GM12878 (cell line): ENCODE results near the gene CLASP2. TPM values are rescaled to one million over a fixed set of nuclear protein-coding genes. Genes with fewer than 3 reads are reported as not detected.
A peak's percentile ranks its signal among the peaks of the same experiment; 100 is the strongest.

Source experiments
- BHLHE40 ChIP-seq, 2 experiments: fragments of 450-650 bp in 1 of 2; IDR thresholded peaks; 2 replicates each; pipeline ENCODE4 v1.6.1; 2011 to 2017; ENCODE audit warnings: low read depth in 2 of 2, borderline replicate concordance in 1 of 2, improper control_type of control experiment in 1 of 2, low read length in 1 of 2, mild to moderate bottlenecking in 1 of 2
- CBFB ChIP-seq: IDR thresholded peaks from 2 replicates; pipeline ENCODE4 v1.6.1; 2016; ENCODE audit warnings: antibody characterized with exemption, low read depth
- CBX3 ChIP-seq: fragments of 200-600 bp; sonication (generic); IDR thresholded peaks from 2 replicates; pipeline ENCODE4 v1.6.1; 2016; ENCODE audit warnings: low read depth, borderline replicate concordance
- CHD2 ChIP-seq: IDR thresholded peaks from 2 replicates; pipeline ENCODE4 v1.6.1; 2011; ENCODE audit warnings: low read depth, low read length, improper control_type of control experiment, borderline replicate concordance
- EED ChIP-seq: sonication (generic); IDR thresholded peaks from 2 replicates; pipeline ENCODE4 v1.6.1; 2016; ENCODE audit warnings: antibody characterized with exemption, low read depth
- EZH2 ChIP-seq: IDR thresholded peaks from 2 replicates; pipeline ENCODE4 v1.6.1; 2012; ENCODE audit warnings: low read depth, mild to moderate bottlenecking, control low read depth, inconsistent platforms, low read length, borderline replicate concordance; ENCODE audit not compliant: control insufficient read depth
- FOXK2 ChIP-seq: fragments of 450-650 bp; IDR thresholded peaks from 2 replicates; pipeline ENCODE4 v1.6.1; 2017; ENCODE audit warnings: mild to moderate bottlenecking, moderate library complexity
- GABPA ChIP-seq: IDR thresholded peaks from 2 replicates; pipeline ENCODE4 v1.6.1; 2014; ENCODE audit warnings: antibody characterized with exemption, low read depth, mild to moderate bottlenecking, inconsistent platforms
- IRF5 ChIP-seq: fragments of 450-650 bp; IDR thresholded peaks from 2 replicates; pipeline ENCODE4 v1.6.1; 2017; ENCODE audit warnings: borderline replicate concordance
- MEF2A ChIP-seq: IDR thresholded peaks from 2 replicates; pipeline ENCODE4 v1.6.1; 2011; ENCODE audit warnings: low read depth, mild to moderate bottlenecking, low read length, moderate library complexity; ENCODE audit not compliant: insufficient read depth
- MTA3 ChIP-seq: IDR thresholded peaks from 2 replicates; pipeline ENCODE4 v1.6.1; 2012; ENCODE audit warnings: low read length, inconsistent platforms, borderline replicate concordance
- NBN ChIP-seq: fragments of 450-650 bp; IDR thresholded peaks from 2 replicates; pipeline ENCODE4 v1.6.1; 2016
- PAX8 ChIP-seq: fragments of 450-650 bp; IDR thresholded peaks from 2 replicates; pipeline ENCODE4 v1.6.1; 2017; ENCODE audit warnings: mild to moderate bottlenecking, moderate library complexity
- PML ChIP-seq: IDR thresholded peaks from 2 replicates; pipeline ENCODE4 v1.6.1; 2012; ENCODE audit warnings: low read length, inconsistent platforms
- POLR2AphosphoS2 ChIP-seq: IDR thresholded peaks from 2 replicates; pipeline ENCODE4 v1.6.1; 2011; ENCODE audit warnings: low read depth, mild to moderate bottlenecking, low read length, improper control_type of control experiment, moderate library complexity
- POLR2AphosphoS5 ChIP-seq: IDR thresholded peaks from 2 replicates; pipeline ENCODE4 v1.6.1; 2011; ENCODE audit warnings: mild to moderate bottlenecking, low read length, inconsistent platforms
- RAD51 ChIP-seq: fragments of 450-650 bp; IDR thresholded peaks from 2 replicates; pipeline ENCODE4 v1.6.1; 2016; ENCODE audit warnings: moderate library complexity, mild to moderate bottlenecking, inconsistent platforms
- RELA ChIP-seq: fragments of 450-650 bp; IDR thresholded peaks from 2 replicates; pipeline ENCODE4 v1.8.0; 2014; ENCODE audit warnings: borderline replicate concordance; ENCODE audit not compliant: partially characterized antibody
- RUNX3 ChIP-seq: IDR thresholded peaks from 2 replicates; pipeline ENCODE4 v1.6.1; 2012; ENCODE audit warnings: low read length, inconsistent platforms
- STAT1 ChIP-seq: fragments of 450-650 bp; conservative IDR thresholded peaks from 2 replicates; pipeline ENCODE4 v1.6.1; 2014; ENCODE audit warnings: antibody characterized with exemption, mild to moderate bottlenecking
- SUZ12 ChIP-seq: fragments of 200-600 bp; sonication (generic); IDR thresholded peaks from one replicate; pipeline ENCODE4 v1.6.1; 2018; ENCODE audit warnings: antibody characterized with exemption, mild to moderate bottlenecking; ENCODE audit not compliant: unreplicated experiment
- ZBED1 ChIP-seq: IDR thresholded peaks from 2 replicates; pipeline ENCODE4 v1.6.1; 2016; ENCODE audit warnings: borderline replicate concordance
- ZZZ3 ChIP-seq: IDR thresholded peaks from 2 replicates; pipeline ENCODE4 v1.6.1; 2011; ENCODE audit warnings: low read depth; ENCODE audit not compliant: control insufficient read depth, insufficient read length
- polyA plus RNA-seq, 11 experiments: library from polyadenylated mRNA; depleted of rRNA in 4 of 11; unstranded in 6 of 11; stranded (reverse) in 5 of 11; fragments of >200 nt; fragmentation: Nextera tagmentation in 4 of 11; fragmentation: Illumina TruSeq in 1 of 11; extraction: Ambion mirVana in 4 of 11; extraction: Trizol in 1 of 11; gene quantifications; 1 replicate in 1 of 11; 2 replicates in 10 of 11; pipeline versions ENCODE4 v1.2.1 to v1.2.3, GENCODE V29; 2011 to 2016; ENCODE audit warnings: inconsistent platforms in 2 of 11, missing spikeins in 2 of 11, low read depth in 1 of 11
- total RNA-seq, 4 experiments: library from RNA; depleted of rRNA in 3 of 4; stranded (reverse); fragments of >200 nt in 3 of 4; fragmentation: Illumina TruSeq in 1 of 4; extraction: Trizol in 1 of 4; gene quantifications; 2 replicates each; pipeline versions ENCODE4 v1.2.1 to v1.2.3, GENCODE V29; 2013 to 2021
- TF ChIP-seq, protein P1 (sequence below): fragments of 450-650 bp; IDR thresholded peaks from 2 replicates; pipeline ENCODE4 v1.6.1; 2016; ENCODE audit warnings: mild to moderate bottlenecking
- TF ChIP-seq, protein P2 (sequence below): fragments of 450-650 bp; formaldehyde crosslinking; IDR thresholded peaks from 2 replicates; pipeline ENCODE4 v1.4.0; 2022; ENCODE audit warnings: mild to moderate bottlenecking, moderate library complexity

Gene CLASP2
- total and polyA plus RNA-seq, 10 of the 15 experiments (the other 5 are each of a cell fraction or from before 2014, with no cell fraction given) = 4.0 to 38.3 (median 26.8) TPM

DNA sequence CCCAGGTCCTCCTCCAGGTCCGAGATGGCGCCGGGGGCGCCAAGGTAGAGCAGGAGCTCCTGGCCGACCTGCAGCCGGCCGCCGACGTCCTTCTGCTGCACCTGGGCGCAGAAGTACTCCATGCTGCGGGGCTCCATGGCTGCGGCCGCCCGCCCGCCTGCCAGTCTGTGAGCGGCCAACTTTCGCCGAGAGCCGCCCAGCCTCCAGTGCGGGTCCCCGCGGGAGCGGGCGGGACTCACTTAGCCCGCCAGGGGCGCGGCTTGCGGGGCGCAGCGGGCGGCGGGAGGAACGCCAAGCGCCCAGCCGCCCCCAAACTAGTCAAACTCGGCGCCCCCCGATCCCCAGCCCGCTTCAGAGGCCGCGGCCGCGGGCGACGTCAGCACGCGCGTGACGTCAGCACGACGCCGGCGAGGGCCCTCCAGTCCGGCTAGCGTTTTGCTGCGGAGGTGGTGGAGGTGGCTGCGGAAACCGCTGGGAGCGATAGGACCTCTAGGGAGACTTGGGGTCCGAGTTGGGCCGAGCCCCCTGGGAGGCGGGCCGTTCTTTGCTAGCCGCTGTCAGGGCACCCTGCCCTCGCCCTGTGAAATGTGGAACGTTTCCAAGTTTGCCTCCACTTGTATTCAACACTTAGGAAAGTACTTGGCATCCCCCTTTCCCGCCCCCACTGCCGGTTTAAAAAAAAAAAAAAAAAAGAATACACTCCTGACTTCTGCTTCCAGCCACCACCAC is at the start of gene CLASP2 (continued):
- TF ChIP-seq EZH2 = no peak
- no peak for TF ChIP-seq MEF2A
- TF ChIP-seq PAX8 = no peak
- no peak for TF ChIP-seq ZBED1
- TF ChIP-seq GABPA = no peak
- no peak for TF ChIP-seq MTA3
- TF ChIP-seq, protein P1, sequence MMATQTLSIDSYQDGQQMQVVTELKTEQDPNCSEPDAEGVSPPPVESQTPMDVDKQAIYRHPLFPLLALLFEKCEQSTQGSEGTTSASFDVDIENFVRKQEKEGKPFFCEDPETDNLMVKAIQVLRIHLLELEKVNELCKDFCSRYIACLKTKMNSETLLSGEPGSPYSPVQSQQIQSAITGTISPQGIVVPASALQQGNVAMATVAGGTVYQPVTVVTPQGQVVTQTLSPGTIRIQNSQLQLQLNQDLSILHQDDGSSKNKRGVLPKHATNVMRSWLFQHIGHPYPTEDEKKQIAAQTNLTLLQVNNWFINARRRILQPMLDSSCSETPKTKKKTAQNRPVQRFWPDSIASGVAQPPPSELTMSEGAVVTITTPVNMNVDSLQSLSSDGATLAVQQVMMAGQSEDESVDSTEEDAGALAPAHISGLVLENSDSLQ = no peak
- peak; percentile 73; the same call in 1 of the 2 replicates for TF ChIP-seq PML
- TF ChIP-seq FOXK2 = no peak
- peak; percentile 61 for TF ChIP-seq EED
- TF ChIP-seq CBFB = peak; percentile 41; the same call in 1 of the 2 replicates
- TF ChIP-seq ZZZ3 = no peak
- TF ChIP-seq NBN = peak; percentile 79
- TF ChIP-seq RUNX3 = peak; percentile 62
- no peak for TF ChIP-seq IRF5
- TF ChIP-seq POLR2AphosphoS5 = peak; percentile 80
- TF ChIP-seq, protein P2, sequence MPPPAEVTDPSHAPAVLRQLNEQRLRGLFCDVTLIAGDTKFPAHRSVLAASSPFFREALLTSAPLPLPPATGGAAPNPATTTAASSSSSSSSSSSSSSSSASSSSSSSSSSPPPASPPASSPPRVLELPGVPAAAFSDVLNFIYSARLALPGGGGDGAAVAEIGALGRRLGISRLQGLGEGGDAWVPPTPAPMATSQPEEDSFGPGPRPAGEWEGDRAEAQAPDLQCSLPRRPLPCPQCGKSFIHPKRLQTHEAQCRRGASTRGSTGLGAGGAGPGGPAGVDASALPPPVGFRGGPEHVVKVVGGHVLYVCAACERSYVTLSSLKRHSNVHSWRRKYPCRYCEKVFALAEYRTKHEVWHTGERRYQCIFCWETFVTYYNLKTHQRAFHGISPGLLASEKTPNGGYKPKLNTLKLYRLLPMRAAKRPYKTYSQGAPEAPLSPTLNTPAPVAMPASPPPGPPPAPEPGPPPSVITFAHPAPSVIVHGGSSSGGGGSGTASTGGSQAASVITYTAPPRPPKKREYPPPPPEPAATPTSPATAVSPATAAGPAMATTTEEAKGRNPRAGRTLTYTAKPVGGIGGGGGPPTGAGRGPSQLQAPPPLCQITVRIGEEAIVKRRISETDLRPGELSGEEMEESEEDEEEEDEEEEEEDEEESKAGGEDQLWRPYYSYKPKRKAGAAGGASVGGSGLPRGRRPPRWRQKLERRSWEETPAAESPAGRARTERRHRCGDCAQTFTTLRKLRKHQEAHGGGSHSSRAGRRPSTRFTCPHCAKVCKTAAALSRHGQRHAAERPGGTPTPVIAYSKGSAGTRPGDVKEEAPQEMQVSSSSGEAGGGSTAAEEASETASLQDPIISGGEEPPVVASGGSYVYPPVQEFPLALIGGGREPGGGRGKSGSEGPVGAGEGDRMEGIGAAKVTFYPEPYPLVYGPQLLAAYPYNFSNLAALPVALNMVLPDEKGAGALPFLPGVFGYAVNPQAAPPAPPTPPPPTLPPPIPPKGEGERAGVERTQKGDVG = no peak
- peak; percentile 6 for TF ChIP-seq RELA
- no peak for TF ChIP-seq POLR2AphosphoS2
- no peak for TF ChIP-seq CHD2
- no peak for TF ChIP-seq RAD51
- TF ChIP-seq BHLHE40 (IDR thresholded peaks at IDR 0.05; ENCODE audit: borderline replicate concordance in 1 of 2, low read depth in 2 of 2, low read length in 1 of 2) = peak in 1 of 2 experiments; percentile 73; a peak in 2 of 4 replicates
- no peak for TF ChIP-seq SUZ12
- TF ChIP-seq STAT1 = no peak
- no peak for TF ChIP-seq CBX3
